IMR-90 (cell line): ENCODE results near the gene CNKSR2. TPM values are rescaled to one million over a fixed set of nuclear protein-coding genes. Genes with fewer than 3 reads are reported as not detected.

Experiments used
- ATAC-seq: fragments of 200-7000 bp; cut with Tn5 transposase; 2 replicates; pipeline ENCODE4 v1.9.1; 2020; ENCODE audit warnings: low read depth, mild to moderate bottlenecking, moderate library complexity
- BruUV-seq: library from RNA; stranded (reverse); fragments of 400-500 nt; replicated peaks from 2 replicates; lab custom pipeline; 2021; lab: Mats Ljungman, UMichigan
- CTCF ChIA-PET: fragments of 300-600 bp; formaldehyde crosslinking; extraction: SDS; loops from one replicate; lab custom pipeline; 2021; ENCODE audit warnings: antibody characterized with exemption; lab: Yijun Ruan, JAX
- POLR2A ChIA-PET: fragments of 300-600 bp; sonication (Branson Sonifier 250); formaldehyde crosslinking; loops from one replicate; lab custom pipeline; 2022; ENCODE audit warnings: antibody characterized with exemption; ENCODE audit not compliant: unreplicated experiment; lab: Charles Lee
- DNase-seq: peaks from one replicate; pipeline ENCODE4 v3.0.0; 2013
- H2AFZ ChIP-seq: replicated peaks from 2 replicates; pipeline ENCODE3; 2013; ENCODE audit warnings: low read length, mild to moderate bottlenecking; ENCODE audit not compliant: poor library complexity
- H2AK5ac ChIP-seq: 2 replicates; pipeline ENCODE4 v1.6.1; 2013; ENCODE audit warnings: low read depth, low read length, inconsistent platforms
- H2AK9ac ChIP-seq: replicated peaks from 2 replicates; pipeline ENCODE3; 2013; ENCODE audit warnings: mild to moderate bottlenecking, low read depth, low read length, moderate library complexity; ENCODE audit not compliant: poor library complexity
- H2BK120ac ChIP-seq: 2 replicates; pipeline ENCODE4 v1.6.1; 2013; ENCODE audit warnings: low read depth, low read length, inconsistent platforms
- H2BK15ac ChIP-seq: 3 replicates; pipeline ENCODE4 v1.6.1; 2013; ENCODE audit warnings: low read depth, low read length, inconsistent platforms
- H2BK20ac ChIP-seq: 2 replicates; pipeline ENCODE4 v1.6.1; 2013; ENCODE audit warnings: low read depth, mild to moderate bottlenecking, inconsistent platforms, low read length, moderate library complexity
- H2BK5ac ChIP-seq: 2 replicates; pipeline ENCODE4 v1.6.1; 2013; ENCODE audit warnings: mild to moderate bottlenecking, low read depth, low read length, inconsistent platforms; ENCODE audit not compliant: poor library complexity, severe bottlenecking
- H3K14ac ChIP-seq: replicated peaks from 2 replicates; pipeline ENCODE4 v1.6.1; 2013; ENCODE audit warnings: low read depth, low read length, inconsistent platforms
- H3K18ac ChIP-seq: 2 replicates; pipeline ENCODE4 v1.6.1; 2013; ENCODE audit warnings: low read depth, low read length, control low read depth
- H3K23ac ChIP-seq: 2 replicates; pipeline ENCODE4 v1.6.1; 2013; ENCODE audit warnings: low read depth, low read length, inconsistent platforms
- H3K27ac ChIP-seq: 2 replicates; pipeline ENCODE4 v1.5.1; 2013; ENCODE audit warnings: mild to moderate bottlenecking, control low read depth, low read length; ENCODE audit not compliant: insufficient read depth
- H3K27me3 ChIP-seq: 2 replicates; pipeline ENCODE4 v1.6.1; 2013; ENCODE audit warnings: low read length; ENCODE audit not compliant: control insufficient read depth, insufficient read depth
- H3K36me3 ChIP-seq: 2 replicates; pipeline ENCODE4 v1.6.1; 2013; ENCODE audit warnings: low read length, mixed read lengths; ENCODE audit not compliant: control insufficient read depth, insufficient read depth
- H3K4ac ChIP-seq: 2 replicates; pipeline ENCODE4 v1.6.1; 2013; ENCODE audit warnings: low read depth, low read length, inconsistent platforms
- H3K4me1 ChIP-seq: 2 replicates; pipeline ENCODE4 v1.6.1; 2013; ENCODE audit warnings: low read length, mixed read lengths; ENCODE audit not compliant: control insufficient read depth, insufficient read depth
- H3K4me2 ChIP-seq: 2 replicates; pipeline ENCODE4 v1.6.1; 2013; ENCODE audit warnings: low read depth, mild to moderate bottlenecking, control low read depth, low read length, moderate library complexity
- H3K4me3 ChIP-seq: 2 replicates; pipeline ENCODE4 v1.5.1; 2013; ENCODE audit warnings: low read depth, mild to moderate bottlenecking, control low read depth, low read length, moderate library complexity; ENCODE audit not compliant: insufficient read depth
- H3K56ac ChIP-seq: 2 replicates; pipeline ENCODE4 v1.6.1; 2013; ENCODE audit warnings: low read length, inconsistent platforms; ENCODE audit not compliant: insufficient read depth; ENCODE audit errors: extremely low read depth
- H3K79me1 ChIP-seq, 2 experiments: 2 replicates each; pipeline ENCODE4 v1.6.1; 2013; ENCODE audit warnings: low read length in 2 of 2, inconsistent platforms in 1 of 2, low read depth in 1 of 2
- H3K9ac ChIP-seq: 2 replicates; pipeline ENCODE4 v1.6.1; 2013; ENCODE audit warnings: low read depth, low read length, control low read depth
- H3K9me1 ChIP-seq: 2 replicates; pipeline ENCODE4 v1.6.1; 2013; ENCODE audit warnings: low read length, inconsistent platforms; ENCODE audit not compliant: insufficient read depth
- H3K9me3 ChIP-seq: 2 replicates; pipeline ENCODE4 v1.6.1; 2013; ENCODE audit warnings: low read length; ENCODE audit not compliant: control insufficient read depth, insufficient read depth
- H4K20me1 ChIP-seq: 2 replicates; pipeline ENCODE4 v1.6.1; 2013; ENCODE audit warnings: low read length, inconsistent platforms; ENCODE audit not compliant: insufficient read depth
- H4K5ac ChIP-seq: 2 replicates; pipeline ENCODE4 v1.6.1; 2013; ENCODE audit warnings: mild to moderate bottlenecking, low read depth, low read length, control low read depth
- H4K8ac ChIP-seq, 2 experiments: 2 replicates each; pipeline ENCODE4 v1.6.1; 2013; ENCODE audit warnings: low read depth in 2 of 2, low read length in 2 of 2, control low read depth in 1 of 2, inconsistent platforms in 1 of 2
- H4K91ac ChIP-seq: 2 replicates; pipeline ENCODE4 v1.6.1; 2013; ENCODE audit warnings: low read depth, low read length, inconsistent platforms; ENCODE audit not compliant: insufficient read depth
- FOS ChIP-seq: fragments of 150-350 bp; IDR thresholded peaks from 2 replicates; pipeline ENCODE4 v1.6.1; 2016; ENCODE audit warnings: low read depth, low read length
- MAZ ChIP-seq: IDR thresholded peaks from 2 replicates; pipeline ENCODE4 v1.6.1; 2012; ENCODE audit warnings: low read depth, mild to moderate bottlenecking, low read length, improper control_type of control experiment, moderate library complexity, borderline replicate concordance
- NFE2L2 ChIP-seq: fragments of 150-350 bp; IDR thresholded peaks from 2 replicates; pipeline ENCODE4 v1.6.1; 2016; ENCODE audit warnings: low read depth, mild to moderate bottlenecking, low read length
- POLR2A ChIP-seq: IDR thresholded peaks from 2 replicates; pipeline ENCODE4 v1.6.1; 2012; ENCODE audit warnings: mild to moderate bottlenecking, low read depth, low read length
- RAD21 ChIP-seq: IDR thresholded peaks from 2 replicates; pipeline ENCODE4 v1.6.1; 2012; ENCODE audit warnings: low read length, improper control_type of control experiment
- RCOR1 ChIP-seq: IDR thresholded peaks from 2 replicates; pipeline ENCODE4 v1.6.1; 2012; ENCODE audit warnings: mild to moderate bottlenecking, low read length, improper control_type of control experiment; ENCODE audit not compliant: insufficient replicate concordance
- RFX5 ChIP-seq: IDR thresholded peaks from 2 replicates; pipeline ENCODE4 v1.8.0; 2012; ENCODE audit warnings: low read depth, mild to moderate bottlenecking, low read length, moderate library complexity
- WGBS, 2 experiments: methylation state at CpG; one replicate each; pipeline versions ENCODE4 v1.1.5 to v1.1.7; 2013; ENCODE audit warnings: missing lambda C conversion rate in 2 of 2; ENCODE audit not compliant: insufficient read length in 1 of 2; ENCODE audit errors: extremely low coverage in 2 of 2; 5-methylcytosine and 5-hydroxymethylcytosine counted together
- dilution Hi-C: fragments of 300-500 bp; cut with HindIII; formaldehyde crosslinking; loops from one replicate; pipeline ENCODE4 v1.14.3; 2018; ENCODE audit warnings: low sequenced_read_pairs; ENCODE audit not compliant: unreplicated experiment
- in situ Hi-C: fragments of 300-500 bp; cut with MboI; formaldehyde crosslinking; loops from 3 replicates; pipeline ENCODE4 v1.14.3; 2019; ENCODE audit warnings: low sequenced_read_pairs, inconsistent platforms, mixed read lengths
- intact Hi-C: fragments of 100-400 bp; cut with micrococcal nuclease; formaldehyde crosslinking; loops from 2 replicates; pipeline ENCODE4 v1.10.0; 2022
- polyA plus RNA-seq, 3 experiments: library from polyadenylated mRNA; depleted of rRNA; stranded (reverse); fragments of >200 nt; gene quantifications; 2 replicates each; pipeline ENCODE4 v1.2.3, GENCODE V29; 2012; ENCODE audit warnings: low replicate concordance in 1 of 3
- total RNA-seq: library from RNA; depleted of rRNA; stranded (reverse); fragments of >200 nt; gene quantifications from 2 replicates; pipeline ENCODE4 v1.2.3, GENCODE V29; 2012

Gene CNKSR2
- total and polyA plus RNA-seq, 2 of the 4 experiments (the other 2 are of a cell fraction) = 0.14 to 0.90 TPM

- Histone ChIP-seq H3K4me2 (no peak overlapping the region), H2BK15ac (no peak overlapping the region), H3K23ac (no peak overlapping the region), H3K27ac (no peak overlapping the region), H3K4ac (no peak overlapping the region), H3K4me3 (no peak overlapping the region), H3K4me1 (no peaks in the 10 kb centered on the region), H4K20me1 (no peaks in the 10 kb centered on the region), H2BK120ac (no peak overlapping the region), H2AFZ (no peak overlapping the region), H2AK9ac (no peak overlapping the region), H3K18ac (no peak overlapping the region), H4K5ac (no peak overlapping the region), H3K56ac (no peak overlapping the region), H2BK20ac (no peak overlapping the region), H3K36me3 (no peaks in the 10 kb centered on the region), H3K14ac (no peak overlapping the region), H2AK5ac (no peak overlapping the region), H3K79me1 (no peaks in the 10 kb centered on the region), H3K9me3 (no peaks in the 10 kb centered on the region; the same call in 1 of the 2 replicates), H3K27me3 (peaks cover 4% of the 10 kb centered on the region; the same call in 1 of the 2 replicates), H4K8ac (no peak overlapping the region), H2BK5ac (no peak overlapping the region), H4K91ac (no peak overlapping the region), H3K9me1 (no peaks in the 10 kb centered on the region), H3K9ac (no peak overlapping the region)
- TF ChIP-seq RFX5 (no peak), NFE2L2 (no peak), POLR2A (no peak), FOS (no peak), MAZ (no peak), RAD21 (no peak), RCOR1 (no peak)
- ChIA-PET CTCF (interaction anchor here (0.6 kb wide), 1 partner anchor 585 kb away, joined by 10 read pairs; no protein-coding TSS in a partner anchor), POLR2A (no interaction called here)
- in situ Hi-C loops (no loop called here), intact Hi-C loops (loop anchor here (10.0 kb wide), 1 partner anchor 835 kb away; no protein-coding TSS in a partner anchor), dilution Hi-C loops (no loop called here)
- ATAC-seq = no peak
- DNase-seq = no peak
- BruUV-seq = no TSS peak
- WGBS, 2 experiments = no CpG with 5 or more reads among the region's 2 CpGs
Observed at GRCh38 chrX:21369613-21370012, 4.6 kb upstream of the CNKSR2 start.
